HEK293 (cell line): ENCODE data around the gene MYO5B.

ENCODE experiments used
- HOXC10 ChIP-seq: sonication (generic); formaldehyde crosslinking; IDR thresholded peaks from 2 replicates; pipeline ENCODE4 v1.8.1; 2023; ENCODE audit warnings: mild to moderate bottlenecking, missing genetic modification reagents
- PRDM1 ChIP-seq: fragments of 450-650 bp; formaldehyde crosslinking; IDR thresholded peaks from 2 replicates; pipeline ENCODE4; 2016; ENCODE audit warnings: missing biosample characterization, missing genetic modification characterization
- YY1 ChIP-seq: fragments of 450-650 bp; formaldehyde crosslinking; IDR thresholded peaks from 2 replicates; pipeline ENCODE4 v1.5.1; 2018; ENCODE audit warnings: missing biosample characterization, missing genetic modification characterization
- ZNF274 ChIP-seq, 2 experiments: fragments of 200-500 bp in 1 of 2; fragments of 450-650 bp in 1 of 2; sonication (Bioruptor generic) in 1 of 2; formaldehyde crosslinking in 1 of 2; IDR thresholded peaks; 2 replicates each; pipeline versions ENCODE4 v1.5.1 to v1.6.1; 2014 to 2016; ENCODE audit warnings: borderline replicate concordance in 1 of 2, inconsistent platforms in 1 of 2, low read length in 1 of 2, missing biosample characterization in 1 of 2, missing genetic modification characterization in 1 of 2
- ZNF423 ChIP-seq: fragments of 450-650 bp; formaldehyde crosslinking; IDR thresholded peaks from 2 replicates; pipeline ENCODE4 v1.5.1; 2016; ENCODE audit warnings: missing biosample characterization, missing genetic modification characterization
- TF ChIP-seq, protein P1 (sequence below): fragments of 450-650 bp; formaldehyde crosslinking; IDR thresholded peaks from 2 replicates; pipeline ENCODE4 v1.5.1; 2016; ENCODE audit warnings: missing biosample characterization, missing genetic modification characterization
- TF ChIP-seq, protein P2 (sequence below): fragments of 450-650 bp; formaldehyde crosslinking; IDR thresholded peaks from 2 replicates; pipeline ENCODE4 v1.5.0; 2017; ENCODE audit warnings: missing biosample characterization, missing genetic modification characterization, borderline replicate concordance
- TF ChIP-seq, protein P3 (sequence below): fragments of 450-650 bp; formaldehyde crosslinking; IDR thresholded peaks from 2 replicates; pipeline ENCODE4 v1.5.1; 2016; ENCODE audit warnings: missing biosample characterization, missing genetic modification characterization, low read depth
- TF ChIP-seq, protein P4 (sequence below): fragments of 450-650 bp; formaldehyde crosslinking; IDR thresholded peaks from 2 replicates; pipeline ENCODE4 v1.5.1; 2016; ENCODE audit warnings: missing biosample characterization, missing genetic modification characterization

DNA sequence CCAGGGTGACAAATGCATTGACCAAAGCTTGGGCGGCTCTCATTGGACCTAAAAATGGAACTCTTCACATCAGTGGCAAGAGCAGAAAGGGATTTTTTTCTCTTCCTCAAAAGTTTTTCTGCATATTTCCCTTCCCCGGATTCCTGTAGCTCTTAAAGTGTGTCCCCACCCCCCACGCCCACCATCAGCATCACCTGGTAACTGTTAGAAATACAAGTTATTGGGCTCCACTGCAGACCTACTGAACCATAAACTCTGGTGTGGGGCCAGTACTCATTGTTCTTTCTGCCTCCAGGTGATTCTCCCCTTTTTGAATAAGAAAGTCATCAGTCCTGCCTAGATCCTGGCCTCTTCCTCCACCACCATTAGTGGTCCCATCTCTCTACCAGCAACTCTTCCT is 1.3 kb upstream of the MYO5B start:
- TF ChIP-seq, protein P1, sequence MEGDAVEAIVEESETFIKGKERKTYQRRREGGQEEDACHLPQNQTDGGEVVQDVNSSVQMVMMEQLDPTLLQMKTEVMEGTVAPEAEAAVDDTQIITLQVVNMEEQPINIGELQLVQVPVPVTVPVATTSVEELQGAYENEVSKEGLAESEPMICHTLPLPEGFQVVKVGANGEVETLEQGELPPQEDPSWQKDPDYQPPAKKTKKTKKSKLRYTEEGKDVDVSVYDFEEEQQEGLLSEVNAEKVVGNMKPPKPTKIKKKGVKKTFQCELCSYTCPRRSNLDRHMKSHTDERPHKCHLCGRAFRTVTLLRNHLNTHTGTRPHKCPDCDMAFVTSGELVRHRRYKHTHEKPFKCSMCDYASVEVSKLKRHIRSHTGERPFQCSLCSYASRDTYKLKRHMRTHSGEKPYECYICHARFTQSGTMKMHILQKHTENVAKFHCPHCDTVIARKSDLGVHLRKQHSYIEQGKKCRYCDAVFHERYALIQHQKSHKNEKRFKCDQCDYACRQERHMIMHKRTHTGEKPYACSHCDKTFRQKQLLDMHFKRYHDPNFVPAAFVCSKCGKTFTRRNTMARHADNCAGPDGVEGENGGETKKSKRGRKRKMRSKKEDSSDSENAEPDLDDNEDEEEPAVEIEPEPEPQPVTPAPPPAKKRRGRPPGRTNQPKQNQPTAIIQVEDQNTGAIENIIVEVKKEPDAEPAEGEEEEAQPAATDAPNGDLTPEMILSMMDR (tag by site-specific recombination), result no peak
- TF ChIP-seq, protein P2, sequence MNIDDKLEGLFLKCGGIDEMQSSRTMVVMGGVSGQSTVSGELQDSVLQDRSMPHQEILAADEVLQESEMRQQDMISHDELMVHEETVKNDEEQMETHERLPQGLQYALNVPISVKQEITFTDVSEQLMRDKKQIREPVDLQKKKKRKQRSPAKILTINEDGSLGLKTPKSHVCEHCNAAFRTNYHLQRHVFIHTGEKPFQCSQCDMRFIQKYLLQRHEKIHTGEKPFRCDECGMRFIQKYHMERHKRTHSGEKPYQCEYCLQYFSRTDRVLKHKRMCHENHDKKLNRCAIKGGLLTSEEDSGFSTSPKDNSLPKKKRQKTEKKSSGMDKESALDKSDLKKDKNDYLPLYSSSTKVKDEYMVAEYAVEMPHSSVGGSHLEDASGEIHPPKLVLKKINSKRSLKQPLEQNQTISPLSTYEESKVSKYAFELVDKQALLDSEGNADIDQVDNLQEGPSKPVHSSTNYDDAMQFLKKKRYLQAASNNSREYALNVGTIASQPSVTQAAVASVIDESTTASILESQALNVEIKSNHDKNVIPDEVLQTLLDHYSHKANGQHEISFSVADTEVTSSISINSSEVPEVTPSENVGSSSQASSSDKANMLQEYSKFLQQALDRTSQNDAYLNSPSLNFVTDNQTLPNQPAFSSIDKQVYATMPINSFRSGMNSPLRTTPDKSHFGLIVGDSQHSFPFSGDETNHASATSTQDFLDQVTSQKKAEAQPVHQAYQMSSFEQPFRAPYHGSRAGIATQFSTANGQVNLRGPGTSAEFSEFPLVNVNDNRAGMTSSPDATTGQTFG (tag by site-specific recombination), result no peak
- TF ChIP-seq, protein P3, sequence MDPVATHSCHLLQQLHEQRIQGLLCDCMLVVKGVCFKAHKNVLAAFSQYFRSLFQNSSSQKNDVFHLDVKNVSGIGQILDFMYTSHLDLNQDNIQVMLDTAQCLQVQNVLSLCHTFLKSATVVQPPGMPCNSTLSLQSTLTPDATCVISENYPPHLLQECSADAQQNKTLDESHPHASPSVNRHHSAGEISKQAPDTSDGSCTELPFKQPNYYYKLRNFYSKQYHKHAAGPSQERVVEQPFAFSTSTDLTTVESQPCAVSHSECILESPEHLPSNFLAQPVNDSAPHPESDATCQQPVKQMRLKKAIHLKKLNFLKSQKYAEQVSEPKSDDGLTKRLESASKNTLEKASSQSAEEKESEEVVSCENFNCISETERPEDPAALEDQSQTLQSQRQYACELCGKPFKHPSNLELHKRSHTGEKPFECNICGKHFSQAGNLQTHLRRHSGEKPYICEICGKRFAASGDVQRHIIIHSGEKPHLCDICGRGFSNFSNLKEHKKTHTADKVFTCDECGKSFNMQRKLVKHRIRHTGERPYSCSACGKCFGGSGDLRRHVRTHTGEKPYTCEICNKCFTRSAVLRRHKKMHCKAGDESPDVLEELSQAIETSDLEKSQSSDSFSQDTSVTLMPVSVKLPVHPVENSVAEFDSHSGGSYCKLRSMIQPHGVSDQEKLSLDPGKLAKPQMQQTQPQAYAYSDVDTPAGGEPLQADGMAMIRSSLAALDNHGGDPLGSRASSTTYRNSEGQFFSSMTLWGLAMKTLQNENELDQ (tag by site-specific recombination), result no peak
- TF ChIP-seq ZNF423 (tag by site-specific recombination) (no peak), ZNF274 (IDR thresholded peaks at IDR 0.05; ENCODE audit: low read length) (no peak), ZNF274 (tag by site-specific recombination; IDR thresholded peaks at IDR 0.05; ENCODE audit: borderline replicate concordance) (no peak), YY1 (tag by site-specific recombination) (no peak), HOXC10 (CRISPR knock-in tag) (no peak), PRDM1 (tag by site-specific recombination) (no peak)
- TF ChIP-seq, protein P4, sequence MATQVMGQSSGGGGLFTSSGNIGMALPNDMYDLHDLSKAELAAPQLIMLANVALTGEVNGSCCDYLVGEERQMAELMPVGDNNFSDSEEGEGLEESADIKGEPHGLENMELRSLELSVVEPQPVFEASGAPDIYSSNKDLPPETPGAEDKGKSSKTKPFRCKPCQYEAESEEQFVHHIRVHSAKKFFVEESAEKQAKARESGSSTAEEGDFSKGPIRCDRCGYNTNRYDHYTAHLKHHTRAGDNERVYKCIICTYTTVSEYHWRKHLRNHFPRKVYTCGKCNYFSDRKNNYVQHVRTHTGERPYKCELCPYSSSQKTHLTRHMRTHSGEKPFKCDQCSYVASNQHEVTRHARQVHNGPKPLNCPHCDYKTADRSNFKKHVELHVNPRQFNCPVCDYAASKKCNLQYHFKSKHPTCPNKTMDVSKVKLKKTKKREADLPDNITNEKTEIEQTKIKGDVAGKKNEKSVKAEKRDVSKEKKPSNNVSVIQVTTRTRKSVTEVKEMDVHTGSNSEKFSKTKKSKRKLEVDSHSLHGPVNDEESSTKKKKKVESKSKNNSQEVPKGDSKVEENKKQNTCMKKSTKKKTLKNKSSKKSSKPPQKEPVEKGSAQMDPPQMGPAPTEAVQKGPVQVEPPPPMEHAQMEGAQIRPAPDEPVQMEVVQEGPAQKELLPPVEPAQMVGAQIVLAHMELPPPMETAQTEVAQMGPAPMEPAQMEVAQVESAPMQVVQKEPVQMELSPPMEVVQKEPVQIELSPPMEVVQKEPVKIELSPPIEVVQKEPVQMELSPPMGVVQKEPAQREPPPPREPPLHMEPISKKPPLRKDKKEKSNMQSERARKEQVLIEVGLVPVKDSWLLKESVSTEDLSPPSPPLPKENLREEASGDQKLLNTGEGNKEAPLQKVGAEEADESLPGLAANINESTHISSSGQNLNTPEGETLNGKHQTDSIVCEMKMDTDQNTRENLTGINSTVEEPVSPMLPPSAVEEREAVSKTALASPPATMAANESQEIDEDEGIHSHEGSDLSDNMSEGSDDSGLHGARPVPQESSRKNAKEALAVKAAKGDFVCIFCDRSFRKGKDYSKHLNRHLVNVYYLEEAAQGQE (tag by site-specific recombination), result no peak
